Left kidney (tissue), 2 donors: Measurements from ENCODE around the gene SUFU. TPM values are rescaled to one million over a fixed set of nuclear protein-coding genes. Genes with fewer than 3 reads are reported as not detected.
A peak's percentile ranks its signal among the peaks of the same experiment; 100 is the strongest.

Experiments
- DNase-seq: peaks from one replicate; pipeline ENCODE4 v3.0.0-alpha.2; 2013
- polyA plus RNA-seq: library from polyadenylated mRNA; unstranded; fragments of 120-200 nt; gene quantifications from one replicate; pipeline ENCODE4 v1.2.1, GENCODE V29; 2013; ENCODE audit not compliant: insufficient read length

SUFU gene
- polyA plus RNA-seq, 1 donor, result 29.9 TPM

GRCh38 chr10:102635377-102635776 lies 131.6 kb downstream of the SUFU start:
- no peak for DNase-seq

GRCh38 chr10:102639537-102639936 lies 135.8 kb downstream of the SUFU start:
- no peak for DNase-seq

- no peak for DNase-seq
Observed at GRCh38 chr10:102641402-102641801, 137.6 kb downstream of the SUFU start.

DNA sequence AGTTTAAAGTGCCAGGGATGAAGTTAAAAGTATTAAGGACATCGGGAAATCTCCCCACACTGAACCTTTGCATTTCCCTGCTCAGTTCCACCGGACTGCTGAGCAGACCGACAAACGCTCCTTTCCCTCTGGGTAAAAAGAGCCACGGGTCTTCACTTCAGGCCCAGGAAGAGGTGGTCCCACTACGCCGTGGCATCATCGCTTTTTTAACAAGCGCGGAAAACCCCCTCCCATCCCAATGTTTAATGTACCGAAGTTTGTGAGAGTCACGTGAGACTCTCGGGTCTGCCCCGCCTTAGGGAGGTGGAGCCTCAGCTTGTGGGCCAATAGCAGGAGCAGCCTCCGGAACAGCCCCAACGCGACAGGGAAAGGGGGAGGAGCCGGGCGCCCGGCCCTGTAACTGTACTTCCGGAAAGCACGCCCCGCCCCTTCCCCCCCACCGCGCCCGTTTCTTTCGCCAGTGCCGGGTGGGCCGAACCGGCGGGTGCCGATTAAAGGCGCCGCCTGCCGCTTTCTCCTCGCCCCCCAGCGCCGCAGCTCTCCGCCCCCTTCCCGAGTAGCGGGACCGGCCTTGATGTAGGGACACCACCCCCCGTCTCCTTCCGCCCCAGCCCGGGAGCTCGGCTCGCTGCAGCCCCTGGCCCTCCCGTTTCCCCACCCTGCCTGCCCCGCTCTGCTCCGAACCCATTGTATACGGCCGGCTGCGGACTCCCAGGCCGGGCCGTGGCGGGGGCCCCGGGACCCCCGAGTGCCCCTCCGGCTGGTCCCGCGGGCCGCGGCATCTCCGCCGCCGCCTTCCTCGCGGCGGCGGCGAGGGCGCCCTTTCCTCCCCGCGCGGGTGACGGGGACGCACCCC lies 138.3 kb downstream of the SUFU start:
- peak; percentile 99 for DNase-seq

DNA sequence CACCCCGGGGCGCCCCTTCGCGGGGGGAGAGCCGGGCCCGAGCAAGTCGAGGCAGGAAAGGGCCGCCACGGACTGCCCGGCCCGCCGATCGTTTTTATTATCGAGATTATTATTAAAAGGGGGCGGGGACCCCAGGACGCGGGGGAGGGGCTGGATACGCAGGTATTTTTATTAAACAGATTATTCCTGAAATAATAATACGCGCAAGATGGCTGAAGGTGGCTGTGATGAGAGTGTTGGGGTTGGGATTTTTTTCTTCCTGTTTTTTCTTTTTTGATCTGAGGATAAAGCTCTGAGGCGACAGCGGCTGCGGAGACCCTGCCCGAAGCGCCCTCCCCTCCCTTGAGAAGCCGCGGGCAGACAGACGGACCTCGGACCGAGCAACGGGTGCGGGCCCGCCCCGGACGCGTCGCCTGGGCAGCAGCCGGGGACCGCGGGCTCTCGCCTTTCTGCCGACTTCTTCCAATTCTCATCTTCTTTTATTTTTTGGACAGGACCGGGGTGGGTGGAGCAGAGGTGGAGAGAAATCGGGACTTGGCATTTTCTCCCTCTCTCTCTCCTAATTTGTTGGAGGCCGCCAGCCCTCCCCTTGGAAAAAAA lies 139.1 kb downstream of the SUFU start:
- no peak for DNase-seq

DNA sequence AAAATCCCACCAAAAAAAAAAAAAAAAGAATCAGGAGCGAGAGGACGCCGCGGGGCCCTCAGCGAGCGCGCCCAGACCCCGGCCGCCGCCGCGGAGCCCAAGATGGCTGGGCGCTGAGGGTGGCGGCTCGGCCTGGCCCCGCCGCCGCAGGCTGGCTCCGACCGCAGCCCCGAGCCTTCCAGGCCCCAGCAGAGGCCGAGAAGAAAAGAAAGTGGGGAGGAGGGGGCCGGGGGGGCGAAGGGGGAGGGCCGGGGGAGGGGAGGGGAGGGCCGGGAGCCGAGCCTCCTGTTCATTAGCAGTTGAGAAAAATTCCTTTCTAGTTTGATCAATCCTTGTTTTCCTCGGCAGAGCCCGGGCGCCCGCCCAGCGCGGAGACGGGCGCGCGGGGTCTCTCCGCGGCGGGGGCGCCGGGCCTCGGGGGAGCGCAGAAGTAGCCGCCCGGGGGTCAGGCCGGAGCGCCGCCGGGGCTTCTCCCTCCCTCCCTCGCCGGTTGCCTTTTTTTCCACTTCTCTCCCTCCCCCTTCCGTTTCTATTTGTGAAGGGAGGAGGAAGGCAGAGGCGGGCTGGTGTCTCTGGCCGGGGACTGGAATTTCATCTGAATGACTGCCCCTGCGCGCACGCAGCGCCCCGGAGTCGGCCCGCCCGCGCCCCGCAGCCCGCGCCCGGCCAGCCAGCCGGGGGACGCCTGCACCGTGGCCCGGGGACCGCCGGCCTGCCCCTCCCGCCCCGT lies 139.7 kb downstream of the SUFU start:
- peak; percentile 60 for DNase-seq

GRCh38 chr10:102644066-102644645 lies 140.4 kb downstream of the SUFU start, which contains the start of gene TRIM8:
TRIM8 (plus strand) TSS chr10:102644479; CDS start chr10:102644618, 139 bp downstream.
- DNase-seq, result no peak

GRCh38 chr10:102644646-102645387 lies 141.0 kb downstream of the SUFU start:
- DNase-seq, result no peak

GRCh38 chr10:102645388-102645740 lies 141.6 kb downstream of the SUFU start:
- DNase-seq, result peak; percentile 75

DNA sequence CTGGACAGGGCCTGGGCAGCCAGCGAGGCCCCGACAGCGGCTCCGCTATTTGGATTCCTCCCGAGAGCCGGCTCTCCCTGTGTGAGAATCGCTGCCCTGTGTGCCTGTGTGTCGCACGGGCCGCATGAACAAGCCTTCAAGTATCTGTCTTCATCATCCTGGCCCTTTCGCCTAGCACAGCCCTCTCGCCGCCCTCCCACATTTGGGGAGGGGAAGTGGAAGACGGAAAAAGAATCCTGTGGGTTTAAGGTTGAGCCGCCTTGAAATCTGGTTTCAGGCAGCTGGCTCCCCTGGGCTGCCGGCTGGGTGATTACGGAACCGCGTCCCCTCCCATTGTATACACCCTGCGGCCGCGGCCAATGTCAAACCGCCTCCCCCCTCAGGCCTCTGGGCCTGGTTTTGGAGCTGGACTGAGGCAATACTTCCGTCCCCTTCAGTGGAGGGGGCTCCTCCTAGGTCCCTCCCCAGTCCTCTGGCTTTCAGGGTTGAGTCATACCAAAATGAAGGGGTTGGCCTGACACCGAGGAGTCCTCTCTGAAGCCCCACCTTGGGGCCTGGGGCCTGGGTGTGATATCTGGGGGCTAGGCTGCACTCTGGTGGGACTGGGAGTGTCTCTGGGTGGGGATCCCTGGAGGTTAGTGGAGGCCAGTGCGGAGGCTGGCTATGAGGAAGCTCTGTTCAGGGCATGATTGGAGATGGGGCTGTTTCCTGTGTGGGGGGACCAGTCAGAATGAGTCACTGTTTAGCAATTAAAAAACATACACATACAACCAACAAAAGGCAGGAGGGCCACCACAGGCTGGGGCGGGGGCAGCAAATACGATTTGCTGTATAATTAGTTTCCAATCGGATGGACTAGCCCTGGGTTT lies 142.2 kb downstream of the SUFU start:
- peak; percentile 67 for DNase-seq

DNA sequence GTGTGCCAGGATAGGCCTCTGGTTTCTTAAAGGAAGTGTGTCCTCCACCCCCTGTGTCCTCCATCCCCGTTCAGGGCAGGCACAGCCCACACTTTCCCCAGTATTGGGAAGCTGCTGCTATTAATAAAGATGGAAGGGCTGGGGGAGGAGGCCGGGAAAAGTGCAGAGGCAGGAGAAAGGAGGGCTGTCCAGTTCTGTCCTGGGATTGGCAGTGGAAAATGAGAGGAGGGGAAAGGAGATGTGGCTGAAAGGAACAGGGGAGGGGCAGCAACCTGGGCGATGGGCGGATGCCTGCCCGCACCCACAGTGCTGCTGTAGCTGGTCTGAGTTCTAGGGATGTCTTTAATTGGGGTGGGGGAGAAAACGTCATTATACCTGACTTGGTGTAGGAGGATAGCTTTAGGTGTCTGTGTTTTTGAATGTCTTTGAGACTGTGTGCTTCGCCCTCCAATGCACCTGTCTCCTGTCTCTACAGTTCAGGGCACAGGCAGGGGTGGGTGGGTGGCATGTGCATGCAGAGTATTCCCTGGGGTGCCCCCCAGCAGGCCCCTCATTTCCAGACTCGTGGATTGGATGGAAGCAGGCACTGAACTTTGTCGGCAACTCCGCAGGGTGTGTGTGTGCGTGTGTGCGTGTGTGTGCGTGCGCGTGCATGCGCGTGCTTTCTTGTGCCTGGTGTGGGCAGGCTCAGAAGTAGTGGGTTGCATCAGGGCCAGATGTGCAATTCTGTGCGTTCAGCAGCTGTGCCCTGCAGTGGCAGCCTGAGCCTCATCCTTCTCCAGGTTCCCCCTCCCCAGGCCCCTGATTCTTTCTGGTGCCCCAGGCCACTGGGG lies 143.1 kb downstream of the SUFU start:
- DNase-seq, result no peak

- DNase-seq, result no peak
Observed at GRCh38 chr10:102647443-102648268, 143.9 kb downstream of the SUFU start.

DNA sequence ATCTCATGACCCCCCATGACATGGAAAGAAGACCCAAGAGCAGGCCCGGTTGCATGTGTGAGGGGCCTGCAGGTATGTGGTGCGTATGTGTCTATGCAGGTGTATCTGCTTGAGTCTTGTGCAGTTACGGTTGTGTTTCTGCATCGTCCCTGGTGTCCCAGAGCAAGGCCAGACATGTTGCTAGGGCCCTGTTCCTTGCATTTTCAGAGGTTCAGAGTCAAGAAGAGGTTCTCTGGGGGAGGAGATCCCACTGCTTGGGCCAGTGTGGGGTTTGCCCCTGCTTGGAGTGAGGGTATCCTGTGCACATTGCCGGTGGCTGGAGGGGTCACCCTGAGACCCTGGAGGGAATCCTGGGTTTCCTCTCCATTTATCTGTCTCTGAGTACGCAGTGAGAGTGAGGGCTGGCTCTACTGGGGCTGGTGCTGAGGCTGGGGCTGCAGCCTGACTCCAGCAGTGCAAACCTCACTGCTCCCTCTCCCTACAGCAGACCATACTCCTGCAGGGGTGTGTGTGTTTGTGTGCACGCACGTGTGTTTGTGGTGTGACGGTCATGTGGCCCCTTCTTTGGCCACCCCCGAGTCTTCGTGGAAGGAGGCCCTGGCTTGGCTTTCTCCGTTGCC lies 144.6 kb downstream of the SUFU start:
- DNase-seq, result no peak

- DNase-seq, result no peak
Observed at GRCh38 chr10:102648889-102649796, 145.4 kb downstream of the SUFU start.

- DNase-seq, result no peak
Observed at GRCh38 chr10:102649797-102650654, 146.3 kb downstream of the SUFU start.
